ENCODE results near the gene COX4I2. TPM values are rescaled to one million over a fixed set of nuclear protein-coding genes. Genes with fewer than 3 reads are reported as not detected.

The COX4I2 gene
- total RNA-seq, 1 experiment from 2014 or later, result not detected

DNA sequence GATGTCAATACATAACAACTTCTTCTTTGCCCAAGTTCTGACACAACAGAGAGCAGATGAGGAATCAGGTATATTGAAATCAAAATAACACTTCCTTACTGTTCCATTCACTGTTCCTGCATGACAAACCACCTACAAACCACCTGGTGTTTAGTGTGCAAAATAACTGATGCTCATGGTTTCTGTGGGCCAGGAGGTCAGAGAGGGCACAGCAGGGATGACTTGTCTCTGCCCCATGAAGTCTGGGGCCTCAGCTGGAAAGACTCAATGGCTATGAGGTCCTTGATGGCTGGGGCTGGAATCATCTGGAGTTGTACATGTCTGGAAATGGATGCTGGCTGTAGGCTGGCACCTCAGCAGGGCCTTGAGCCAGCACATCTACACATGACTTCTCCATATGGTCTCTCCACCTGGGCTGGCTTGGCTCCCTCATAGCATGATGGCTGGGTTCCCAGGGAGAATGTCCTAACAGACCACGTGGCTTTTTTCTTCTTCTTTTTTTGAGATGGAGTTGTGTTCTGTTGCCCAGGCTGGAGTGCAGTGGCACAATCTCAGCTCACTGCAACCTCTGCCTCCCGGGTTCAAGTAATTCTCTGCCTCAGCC, 7.4 kb upstream of the COX4I2 start:
- CTCF ChIA-PET, result interaction anchor here (0.6 kb wide), 1 partner anchor 93 kb away, joined by 3 read pairs; no protein-coding TSS in a partner anchor
- H3K4me3 ChIP-seq (ENCODE audit: low read depth, low read length, poor library complexity, severe bottlenecking), result no peak overlapping the region
- BruUV-seq (replicated peaks), result no TSS peak
- TF ChIP-seq EZH2 (IDR thresholded peaks at IDR 0.05; ENCODE audit: borderline replicate concordance, low read depth, low read length, poor library complexity, severe bottlenecking), result no peak
- TF ChIP-seq, protein P1, sequence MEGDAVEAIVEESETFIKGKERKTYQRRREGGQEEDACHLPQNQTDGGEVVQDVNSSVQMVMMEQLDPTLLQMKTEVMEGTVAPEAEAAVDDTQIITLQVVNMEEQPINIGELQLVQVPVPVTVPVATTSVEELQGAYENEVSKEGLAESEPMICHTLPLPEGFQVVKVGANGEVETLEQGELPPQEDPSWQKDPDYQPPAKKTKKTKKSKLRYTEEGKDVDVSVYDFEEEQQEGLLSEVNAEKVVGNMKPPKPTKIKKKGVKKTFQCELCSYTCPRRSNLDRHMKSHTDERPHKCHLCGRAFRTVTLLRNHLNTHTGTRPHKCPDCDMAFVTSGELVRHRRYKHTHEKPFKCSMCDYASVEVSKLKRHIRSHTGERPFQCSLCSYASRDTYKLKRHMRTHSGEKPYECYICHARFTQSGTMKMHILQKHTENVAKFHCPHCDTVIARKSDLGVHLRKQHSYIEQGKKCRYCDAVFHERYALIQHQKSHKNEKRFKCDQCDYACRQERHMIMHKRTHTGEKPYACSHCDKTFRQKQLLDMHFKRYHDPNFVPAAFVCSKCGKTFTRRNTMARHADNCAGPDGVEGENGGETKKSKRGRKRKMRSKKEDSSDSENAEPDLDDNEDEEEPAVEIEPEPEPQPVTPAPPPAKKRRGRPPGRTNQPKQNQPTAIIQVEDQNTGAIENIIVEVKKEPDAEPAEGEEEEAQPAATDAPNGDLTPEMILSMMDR (conservative IDR thresholded peaks at IDR 0.05; ENCODE audit: low read depth, low read length), result no peak
- H3K27me3 ChIP-seq (replicated peaks; ENCODE audit: insufficient read depth, low read depth, low read length, poor library complexity), result no peaks in the 10 kb centered on the region
- intact Hi-C loops (cut with micrococcal nuclease; ENCODE audit: unreplicated experiment), result no loop called here
- POLR2A ChIA-PET (ENCODE audit: low non-redundant PET), result no interaction called here
- H3K9me3 ChIP-seq (ENCODE audit: low read depth, low read length, poor library complexity, severe bottlenecking), result no peaks in the 10 kb centered on the region
- no peak overlapping the region for H3K27ac ChIP-seq (ENCODE audit: low read depth, low read length, poor library complexity, severe bottlenecking)
- H3K4me1 ChIP-seq (ENCODE audit: insufficient read depth, low read length, poor library complexity, severe bottlenecking), result no peaks in the 10 kb centered on the region
- no peaks in the 10 kb centered on the region for H3K36me3 ChIP-seq (ENCODE audit: insufficient read depth, low read length, poor library complexity, severe bottlenecking)
- DNase-seq (ENCODE audit: low spot score), result no peak

DNA sequence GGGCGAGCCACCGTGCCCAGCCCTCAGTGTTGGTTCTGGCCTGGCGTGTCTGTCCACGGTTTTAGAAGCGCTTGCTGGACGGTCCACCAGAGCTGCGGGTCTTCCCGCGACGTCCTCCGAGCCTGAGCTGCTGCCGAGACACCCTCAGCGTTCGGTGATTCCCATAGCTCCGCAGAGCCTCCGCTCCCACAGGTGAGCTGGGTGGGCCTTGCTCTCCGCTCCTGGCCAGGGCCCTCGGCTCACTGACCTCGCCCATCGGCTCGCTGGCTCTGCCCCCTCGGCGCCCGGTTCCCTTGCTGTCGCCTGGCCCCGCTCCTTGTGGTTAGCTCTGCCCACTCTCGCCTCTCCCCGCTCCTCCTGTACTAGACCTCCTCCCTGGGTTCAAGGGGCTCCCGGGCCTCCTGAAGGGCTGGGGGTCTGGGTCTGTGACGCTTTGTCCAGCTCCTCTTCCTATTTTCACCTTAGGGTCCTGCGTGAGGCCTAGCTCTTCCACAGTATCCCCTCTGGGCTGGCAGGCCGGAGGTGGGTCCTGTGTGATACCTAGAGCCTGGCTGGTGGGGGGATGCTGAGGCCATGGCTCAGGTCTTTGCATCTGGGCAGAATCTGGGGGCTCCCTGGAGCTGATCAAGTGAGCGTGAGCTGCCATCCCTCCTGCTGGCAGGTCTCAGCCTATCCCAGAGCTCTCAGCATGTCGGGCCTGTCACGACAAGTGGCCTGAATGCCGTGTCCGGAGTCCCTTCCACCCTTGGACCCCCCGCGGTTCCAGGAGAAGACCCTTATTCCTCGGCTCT, 5.0 kb upstream of the COX4I2 start:
- no peak for DNase-seq (ENCODE audit: low spot score)
- Histone ChIP-seq H3K4me3 (ENCODE audit: low read depth, low read length, poor library complexity, severe bottlenecking) (no peak overlapping the region), H3K27me3 (replicated peaks; ENCODE audit: insufficient read depth, low read depth, low read length, poor library complexity) (no peaks in the 10 kb centered on the region), H3K36me3 (ENCODE audit: insufficient read depth, low read length, poor library complexity, severe bottlenecking) (no peaks in the 10 kb centered on the region), H3K27ac (ENCODE audit: low read depth, low read length, poor library complexity, severe bottlenecking) (no peak overlapping the region), H3K4me1 (ENCODE audit: insufficient read depth, low read length, poor library complexity, severe bottlenecking) (no peaks in the 10 kb centered on the region), H3K9me3 (ENCODE audit: low read depth, low read length, poor library complexity, severe bottlenecking) (no peaks in the 10 kb centered on the region)
- CTCF ChIA-PET, result interaction anchor here (0.7 to 3.6 kb wide), 4 partner anchors 8 to 91 kb away, joined by 3 to 71 read pairs (median 4); partner anchors contain the start of gene BCL2L1
- BruUV-seq (replicated peaks), result no TSS peak
- intact Hi-C loops (cut with micrococcal nuclease; ENCODE audit: unreplicated experiment), result no loop called here
- TF ChIP-seq, protein P1 (conservative IDR thresholded peaks at IDR 0.05; ENCODE audit: low read depth, low read length), result no peak
- no peak for TF ChIP-seq EZH2 (IDR thresholded peaks at IDR 0.05; ENCODE audit: borderline replicate concordance, low read depth, low read length, poor library complexity, severe bottlenecking)
- POLR2A ChIA-PET (ENCODE audit: low non-redundant PET), result interaction anchor here (0.5 to 0.6 kb wide), 3 partner anchors 59 to 160 kb away, joined by 6 to 10 read pairs (median 6); no protein-coding TSS in a partner anchor

DNA sequence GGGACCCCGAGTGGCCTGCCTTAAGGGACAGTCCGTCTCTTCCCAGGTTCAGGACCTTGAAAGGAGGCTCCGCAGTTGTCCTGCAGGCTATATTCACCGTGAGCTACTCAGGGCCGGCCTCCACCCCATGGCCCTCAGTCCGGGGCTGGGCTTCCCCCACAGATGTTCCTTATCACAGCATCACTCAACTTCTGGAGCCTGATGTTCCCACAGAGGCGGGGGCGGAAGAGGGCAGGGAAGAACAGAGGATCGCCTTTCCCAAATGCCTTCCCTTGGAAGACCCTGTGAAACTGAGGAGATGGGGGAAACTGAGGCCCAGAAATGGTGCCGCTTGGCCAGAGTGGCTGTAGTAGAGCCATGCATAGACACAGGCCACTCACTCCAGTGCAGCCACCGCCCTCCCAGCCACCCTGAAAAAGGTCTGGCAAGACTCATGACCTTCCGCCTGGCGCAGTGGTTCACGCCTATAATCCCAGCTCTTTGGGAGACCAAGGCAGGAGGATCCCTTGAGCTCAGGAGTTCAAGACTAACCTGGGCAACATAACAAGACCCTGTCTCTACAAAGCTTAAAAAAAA, 4.3 kb upstream of the COX4I2 start:
- intact Hi-C loops (cut with micrococcal nuclease; ENCODE audit: unreplicated experiment), result no loop called here
- H3K27ac ChIP-seq (ENCODE audit: low read depth, low read length, poor library complexity, severe bottlenecking), result no peak overlapping the region
- H3K9me3 ChIP-seq (ENCODE audit: low read depth, low read length, poor library complexity, severe bottlenecking), result no peaks in the 10 kb centered on the region
- no peaks in the 10 kb centered on the region for H3K27me3 ChIP-seq (replicated peaks; ENCODE audit: insufficient read depth, low read depth, low read length, poor library complexity)
- TF ChIP-seq EZH2 (IDR thresholded peaks at IDR 0.05; ENCODE audit: borderline replicate concordance, low read depth, low read length, poor library complexity, severe bottlenecking), result no peak
- TF ChIP-seq, protein P1 (conservative IDR thresholded peaks at IDR 0.05; ENCODE audit: low read depth, low read length), result no peak
- H3K4me1 ChIP-seq (ENCODE audit: insufficient read depth, low read length, poor library complexity, severe bottlenecking), result no peaks in the 10 kb centered on the region
- ChIA-PET CTCF (interaction anchor here (0.6 to 3.6 kb wide), 16 partner anchors 8 to 569 kb away, joined by 3 to 71 read pairs (median 7); partner anchors contain the start of genes BCL2L1 and ID1), POLR2A (ENCODE audit: low non-redundant PET) (interaction anchor here (0.6 kb wide), 2 partner anchors 60 to 127 kb away, joined by 5 to 6 read pairs; no protein-coding TSS in a partner anchor)
- DNase-seq (ENCODE audit: low spot score), result no peak
- no peak overlapping the region for H3K4me3 ChIP-seq (ENCODE audit: low read depth, low read length, poor library complexity, severe bottlenecking)
- BruUV-seq (replicated peaks), result no TSS peak
- H3K36me3 ChIP-seq (ENCODE audit: insufficient read depth, low read length, poor library complexity, severe bottlenecking), result no peaks in the 10 kb centered on the region

All from A673 (cell line).